ENCODE data around the gene TM2D3. TPM values are rescaled to one million over a fixed set of nuclear protein-coding genes. Genes with fewer than 3 reads are reported as not detected.

TM2D3 gene
- total and polyA plus RNA-seq, 2 donors from 2014 or later, result 47.9 to 48.7 TPM

GRCh38 chr15:101639667-101640066 is 12.5 kb downstream of the TM2D3 start:
- no peak for TF ChIP-seq CTCF (IDR thresholded peaks at IDR 0.05; ENCODE audit: borderline replicate concordance, extremely low read depth, insufficient read depth)
- DNase-seq, result no peak
- no peak for FAIRE-seq
- Histone ChIP-seq H3K9me3 (ENCODE audit: control insufficient read depth in 2 of 3, insufficient read depth in 1 of 3, low read length in 3 of 3) (no peaks in the 10 kb centered on the region), H3K9ac (ENCODE audit: low read length in 3 of 3) (no peak overlapping the region), H3K36me3 (ENCODE audit: control insufficient read depth in 2 of 3, insufficient read depth in 3 of 3, low read length in 3 of 3) (peaks cover 3 to 27% (median 15%) of the 10 kb centered on the region in 3 donors), H3K4me1 (ENCODE audit: control insufficient read depth in 2 of 3, insufficient read depth in 2 of 3, low read depth in 1 of 3, low read length in 3 of 3) (peaks cover 0 to 17% (median 0%) of the 10 kb centered on the region in 3 donors), H3K4me3 (ENCODE audit: low read length in 3 of 3) (no peak overlapping the region), H3K27me3 (ENCODE audit: control insufficient read depth, insufficient read depth, low read length) (no peaks in the 10 kb centered on the region), H3K27ac (ENCODE audit: low read depth in 2 of 2, low read length in 2 of 2) (no peak overlapping the region)
- intact Hi-C loops (cut with DNase I), result no loop called here

- no peak for TF ChIP-seq CTCF (IDR thresholded peaks at IDR 0.05; ENCODE audit: borderline replicate concordance, extremely low read depth, insufficient read depth)
- intact Hi-C loops (cut with DNase I), result no loop called here
- DNase-seq, result no peak
Measured at GRCh38 chr15:101637919-101638318, 14.3 kb downstream of the TM2D3 start.

GRCh38 chr15:101637516-101637915 is 14.7 kb downstream of the TM2D3 start:
- H3K4me3 ChIP-seq (ENCODE audit: low read length in 3 of 3), result no peak overlapping the region
- no peaks in the 10 kb centered on the region for H3K27me3 ChIP-seq (ENCODE audit: control insufficient read depth, insufficient read depth, low read length)
- TF ChIP-seq CTCF (IDR thresholded peaks at IDR 0.05; ENCODE audit: borderline replicate concordance, extremely low read depth, insufficient read depth), result no peak
- intact Hi-C loops (cut with DNase I), result no loop called here
- H3K36me3 ChIP-seq (ENCODE audit: control insufficient read depth in 2 of 3, insufficient read depth in 3 of 3, low read length in 3 of 3), result peaks cover 0 to 16% (median 10%) of the 10 kb centered on the region in 3 donors
- FAIRE-seq, result no peak
- no peak overlapping the region for H3K9ac ChIP-seq (ENCODE audit: low read length in 3 of 3)
- DNase-seq, result no peak
- no peak overlapping the region for H3K27ac ChIP-seq (ENCODE audit: low read depth in 2 of 2, low read length in 2 of 2)
- H3K4me1 ChIP-seq (ENCODE audit: control insufficient read depth in 2 of 3, insufficient read depth in 2 of 3, low read depth in 1 of 3, low read length in 3 of 3), result peaks cover 0 to 14% (median 0%) of the 10 kb centered on the region in 3 donors
- no peaks in the 10 kb centered on the region for H3K9me3 ChIP-seq (ENCODE audit: control insufficient read depth in 2 of 3, insufficient read depth in 1 of 3, low read length in 3 of 3)

More at GRCh38 chr15:101637919-101638318, 14.3 kb downstream of the TM2D3 start:
- no peak for FAIRE-seq
- peaks cover 0 to 16% (median 12%) of the 10 kb centered on the region in 3 donors for H3K36me3 ChIP-seq (ENCODE audit: control insufficient read depth in 2 of 3, insufficient read depth in 3 of 3, low read length in 3 of 3)
- peaks cover 0 to 17% (median 0%) of the 10 kb centered on the region in 3 donors for H3K4me1 ChIP-seq (ENCODE audit: control insufficient read depth in 2 of 3, insufficient read depth in 2 of 3, low read depth in 1 of 3, low read length in 3 of 3)
- no peaks in the 10 kb centered on the region for H3K27me3 ChIP-seq (ENCODE audit: control insufficient read depth, insufficient read depth, low read length)
- H3K4me3 ChIP-seq (ENCODE audit: low read length in 3 of 3), result no peak overlapping the region
- H3K27ac ChIP-seq (ENCODE audit: low read depth in 2 of 2, low read length in 2 of 2), result no peak overlapping the region
- no peaks in the 10 kb centered on the region for H3K9me3 ChIP-seq (ENCODE audit: control insufficient read depth in 2 of 3, insufficient read depth in 1 of 3, low read length in 3 of 3)
- no peak overlapping the region for H3K9ac ChIP-seq (ENCODE audit: low read length in 3 of 3)

- intact Hi-C loops (cut with DNase I), result no loop called here
- Histone ChIP-seq H3K36me3 (ENCODE audit: control insufficient read depth in 2 of 3, insufficient read depth in 3 of 3, low read length in 3 of 3) (peaks cover 0 to 16% (median 7%) of the 10 kb centered on the region in 3 donors), H3K4me3 (ENCODE audit: low read length in 3 of 3) (no peak overlapping the region), H3K27me3 (ENCODE audit: control insufficient read depth, insufficient read depth, low read length) (no peaks in the 10 kb centered on the region), H3K4me1 (ENCODE audit: control insufficient read depth in 2 of 3, insufficient read depth in 2 of 3, low read depth in 1 of 3, low read length in 3 of 3) (peaks cover 0 to 9% (median 0%) of the 10 kb centered on the region in 3 donors), H3K9me3 (ENCODE audit: control insufficient read depth in 2 of 3, insufficient read depth in 1 of 3, low read length in 3 of 3) (no peaks in the 10 kb centered on the region), H3K27ac (ENCODE audit: low read depth in 2 of 2, low read length in 2 of 2) (no peak overlapping the region), H3K9ac (ENCODE audit: low read length in 3 of 3) (no peak overlapping the region)
- DNase-seq (no peak), FAIRE-seq (no peak)
- TF ChIP-seq CTCF (IDR thresholded peaks at IDR 0.05; ENCODE audit: borderline replicate concordance, extremely low read depth, insufficient read depth), result no peak
Measured at GRCh38 chr15:101637038-101637437, 15.1 kb downstream of the TM2D3 start.
